GM18909 (cell line): ENCODE data around the gene HCAR3.
A peak's percentile ranks its signal among the peaks of the same experiment; 100 is the strongest.
"Not testable (repeated sequence)": the region's sequence is repeated elsewhere in the genome, so short reads cannot be mapped to it uniquely, and the experiment has no call there.

Source experiments
- ATAC-seq: cut with Tn5 transposase; IDR thresholded peaks from one replicate; pipeline ENCODE4 v1.9.1; 2021; ENCODE audit warnings: mild to moderate bottlenecking; ENCODE audit not compliant: unreplicated experiment, poor library complexity

The HCAR3 gene

GRCh38 chr12:122716658-122717057 lies at the start of gene HCAR3:
TSS of gene HCAR3 (minus strand) at chr12:122716811. CDS start at chr12:122716737, 74 bp downstream.
- ATAC-seq: not testable (repeated sequence)

- no peak for ATAC-seq
These were observed 41.0 kb upstream of the HCAR3 start for GRCh38 chr12:122757568-122757967.

GRCh38 chr12:122754790-122755189 lies 38.2 kb upstream of the HCAR3 start:
- no peak for ATAC-seq

GRCh38 chr12:122753319-122753650 lies 36.7 kb upstream of the HCAR3 start:
- ATAC-seq: no peak

GRCh38 chr12:122752464-122753318 lies 36.1 kb upstream of the HCAR3 start, which contains the start of gene DENR:
TSS of gene DENR (plus strand) at chr12:122752824. CDS start at chr12:122753702, 878 bp downstream.
- ATAC-seq: peak; percentile 95

GRCh38 chr12:122750781-122751515 lies 34.3 kb upstream of the HCAR3 start:
- not testable (repeated sequence) for ATAC-seq

GRCh38 chr12:122749569-122750332 lies 33.1 kb upstream of the HCAR3 start:
- ATAC-seq: no peak

- ATAC-seq: no peak
These were observed 30.9 kb upstream of the HCAR3 start for GRCh38 chr12:122747224-122748135.

- no peak for ATAC-seq
These were observed 27.4 kb upstream of the HCAR3 start for GRCh38 chr12:122743895-122744525.

GRCh38 chr12:122740351-122740750 lies 23.7 kb upstream of the HCAR3 start:
- no peak for ATAC-seq

GRCh38 chr12:122738571-122738970 lies 22.0 kb upstream of the HCAR3 start:
- ATAC-seq: no peak

GRCh38 chr12:122732611-122733010 lies 16.0 kb upstream of the HCAR3 start:
- ATAC-seq: no peak

GRCh38 chr12:122732170-122732569 lies 15.6 kb upstream of the HCAR3 start:
- ATAC-seq: no peak

- no peak for ATAC-seq
These were observed 13.8 kb upstream of the HCAR3 start, which contains the start of gene HCAR1 for GRCh38 chr12:122730215-122731014. TSS of gene HCAR1 (minus strand) at chr12:122730844. CDS start at chr12:122730339, 505 bp downstream.

GRCh38 chr12:122729583-122730214 lies 13.1 kb upstream of the HCAR3 start:
- no peak for ATAC-seq

- no peak for ATAC-seq
These were observed 9.5 kb upstream of the HCAR3 start for GRCh38 chr12:122726080-122726558.

GRCh38 chr12:122725452-122726079 lies 9.0 kb upstream of the HCAR3 start:
- no peak for ATAC-seq
